Measurements from ENCODE around the gene MICU2.

DNA sequence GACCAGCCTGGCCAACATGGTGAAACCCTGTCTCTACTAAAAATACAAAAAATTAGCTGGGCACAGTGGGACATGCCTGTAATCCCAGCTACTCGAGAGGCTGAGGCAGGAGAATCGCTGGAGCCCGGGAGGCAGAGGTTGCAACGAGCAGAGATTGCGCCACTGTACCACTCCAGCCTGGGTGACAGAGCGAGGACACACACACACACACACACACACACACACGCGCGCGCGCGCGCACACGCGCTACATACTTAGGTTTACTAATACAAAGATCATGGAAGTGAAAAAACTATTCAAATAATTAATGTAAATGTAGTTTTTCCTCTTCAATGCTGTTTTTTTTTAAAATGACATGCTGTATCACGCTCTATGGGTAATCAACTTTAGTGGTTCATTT is 86.4 kb downstream of the MICU2 start:
- TF ChIP-seq, protein P1, sequence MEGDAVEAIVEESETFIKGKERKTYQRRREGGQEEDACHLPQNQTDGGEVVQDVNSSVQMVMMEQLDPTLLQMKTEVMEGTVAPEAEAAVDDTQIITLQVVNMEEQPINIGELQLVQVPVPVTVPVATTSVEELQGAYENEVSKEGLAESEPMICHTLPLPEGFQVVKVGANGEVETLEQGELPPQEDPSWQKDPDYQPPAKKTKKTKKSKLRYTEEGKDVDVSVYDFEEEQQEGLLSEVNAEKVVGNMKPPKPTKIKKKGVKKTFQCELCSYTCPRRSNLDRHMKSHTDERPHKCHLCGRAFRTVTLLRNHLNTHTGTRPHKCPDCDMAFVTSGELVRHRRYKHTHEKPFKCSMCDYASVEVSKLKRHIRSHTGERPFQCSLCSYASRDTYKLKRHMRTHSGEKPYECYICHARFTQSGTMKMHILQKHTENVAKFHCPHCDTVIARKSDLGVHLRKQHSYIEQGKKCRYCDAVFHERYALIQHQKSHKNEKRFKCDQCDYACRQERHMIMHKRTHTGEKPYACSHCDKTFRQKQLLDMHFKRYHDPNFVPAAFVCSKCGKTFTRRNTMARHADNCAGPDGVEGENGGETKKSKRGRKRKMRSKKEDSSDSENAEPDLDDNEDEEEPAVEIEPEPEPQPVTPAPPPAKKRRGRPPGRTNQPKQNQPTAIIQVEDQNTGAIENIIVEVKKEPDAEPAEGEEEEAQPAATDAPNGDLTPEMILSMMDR (IDR thresholded peaks at IDR 0.05) = no peak
- TF ChIP-seq POLR2A (IDR thresholded peaks at IDR 0.05) = no peak

Data from prostate gland (tissue), 2 donors.